Esophagus squamous epithelium (tissue), 4 donors: ENCODE results near the gene LSP1.

Experiments
- CTCF ChIP-seq, 6 experiments: fragments of 450-650 bp in 4 of 6; fragments of 200-600 bp in 2 of 6; sonication (generic) in 2 of 6; IDR thresholded peaks; one replicate each; pipeline ENCODE4 v1.5.1; 2016 to 2019; ENCODE audit warnings: antibody characterized with exemption in 6 of 6, mild to moderate bottlenecking in 4 of 6, moderate library complexity in 4 of 6
- POLR2A ChIP-seq, 4 donors: fragments of 450-650 bp; IDR thresholded peaks; one replicate each; pipeline ENCODE4 v1.6.1; 2017; ENCODE audit warnings: antibody characterized with exemption in 4 of 4, mild to moderate bottlenecking in 4 of 4, moderate library complexity in 3 of 4

- TF ChIP-seq CTCF (IDR thresholded peaks at IDR 0.05) = no peak
- no peak for TF ChIP-seq POLR2A (IDR thresholded peaks at IDR 0.05)
These were observed 6.1 kb downstream of the LSP1 start for GRCh38 chr11:1859004-1859403.
